ENCODE data around the gene CLNK. TPM values are rescaled to one million over a fixed set of nuclear protein-coding genes. Genes with fewer than 3 reads are reported as not detected.

CLNK gene
- total RNA-seq, 1 donor from 2014 or later, result not detected

- Mint-ChIP-seq H3K27me3 (ENCODE audit: unreplicated experiment) (no peaks in the 10 kb centered on the region), H3K4me1 (ENCODE audit: unreplicated experiment) (no peaks in the 10 kb centered on the region), H3K27ac (ENCODE audit: unreplicated experiment) (no peak overlapping the region), H3K36me3 (ENCODE audit: low read depth, unreplicated experiment) (no peaks in the 10 kb centered on the region), H3K4me3 (ENCODE audit: unreplicated experiment) (no peak overlapping the region), H3K9me3 (ENCODE audit: unreplicated experiment) (no peaks in the 10 kb centered on the region)
- TF ChIP-seq, protein P1, sequence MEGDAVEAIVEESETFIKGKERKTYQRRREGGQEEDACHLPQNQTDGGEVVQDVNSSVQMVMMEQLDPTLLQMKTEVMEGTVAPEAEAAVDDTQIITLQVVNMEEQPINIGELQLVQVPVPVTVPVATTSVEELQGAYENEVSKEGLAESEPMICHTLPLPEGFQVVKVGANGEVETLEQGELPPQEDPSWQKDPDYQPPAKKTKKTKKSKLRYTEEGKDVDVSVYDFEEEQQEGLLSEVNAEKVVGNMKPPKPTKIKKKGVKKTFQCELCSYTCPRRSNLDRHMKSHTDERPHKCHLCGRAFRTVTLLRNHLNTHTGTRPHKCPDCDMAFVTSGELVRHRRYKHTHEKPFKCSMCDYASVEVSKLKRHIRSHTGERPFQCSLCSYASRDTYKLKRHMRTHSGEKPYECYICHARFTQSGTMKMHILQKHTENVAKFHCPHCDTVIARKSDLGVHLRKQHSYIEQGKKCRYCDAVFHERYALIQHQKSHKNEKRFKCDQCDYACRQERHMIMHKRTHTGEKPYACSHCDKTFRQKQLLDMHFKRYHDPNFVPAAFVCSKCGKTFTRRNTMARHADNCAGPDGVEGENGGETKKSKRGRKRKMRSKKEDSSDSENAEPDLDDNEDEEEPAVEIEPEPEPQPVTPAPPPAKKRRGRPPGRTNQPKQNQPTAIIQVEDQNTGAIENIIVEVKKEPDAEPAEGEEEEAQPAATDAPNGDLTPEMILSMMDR (IDR thresholded peaks at IDR 0.05; ENCODE audit: unreplicated experiment), result no peak
- DNase-seq (ENCODE audit: low spot score), result no peak
These were observed 16.8 kb downstream of the CLNK start for GRCh38 chr4:10667701-10668326.

DNA sequence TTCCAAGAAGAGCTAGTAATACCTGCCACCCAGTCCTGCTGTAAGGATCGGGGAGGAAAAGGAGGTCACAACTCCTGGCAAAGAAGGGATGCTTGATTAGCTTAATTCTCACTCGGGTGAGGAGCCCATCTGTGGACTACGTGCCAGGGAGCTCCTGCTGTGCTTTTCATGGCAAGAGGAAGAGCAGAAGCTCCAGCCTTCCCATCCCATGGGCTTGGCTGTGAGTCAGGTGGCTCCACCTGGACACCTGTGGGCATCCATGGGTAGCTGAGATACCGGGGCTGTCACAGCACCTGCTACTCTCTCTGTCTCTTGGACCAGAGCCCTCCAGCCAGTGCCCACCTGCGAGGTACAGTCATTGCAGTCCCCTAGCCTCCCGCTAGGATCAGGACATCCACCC is 18.0 kb downstream of the CLNK start:
- H3K27ac Mint-ChIP-seq (ENCODE audit: unreplicated experiment), result no peak overlapping the region
- no peaks in the 10 kb centered on the region for H3K36me3 Mint-ChIP-seq (ENCODE audit: low read depth, unreplicated experiment)
- no peaks in the 10 kb centered on the region for H3K4me1 Mint-ChIP-seq (ENCODE audit: unreplicated experiment)
- no peaks in the 10 kb centered on the region for H3K27me3 Mint-ChIP-seq (ENCODE audit: unreplicated experiment)
- TF ChIP-seq, protein P1 (IDR thresholded peaks at IDR 0.05; ENCODE audit: unreplicated experiment), result no peak
- DNase-seq (ENCODE audit: low spot score), result no peak
- H3K9me3 Mint-ChIP-seq (ENCODE audit: unreplicated experiment), result no peaks in the 10 kb centered on the region
- H3K4me3 Mint-ChIP-seq (ENCODE audit: unreplicated experiment), result no peak overlapping the region

DNA sequence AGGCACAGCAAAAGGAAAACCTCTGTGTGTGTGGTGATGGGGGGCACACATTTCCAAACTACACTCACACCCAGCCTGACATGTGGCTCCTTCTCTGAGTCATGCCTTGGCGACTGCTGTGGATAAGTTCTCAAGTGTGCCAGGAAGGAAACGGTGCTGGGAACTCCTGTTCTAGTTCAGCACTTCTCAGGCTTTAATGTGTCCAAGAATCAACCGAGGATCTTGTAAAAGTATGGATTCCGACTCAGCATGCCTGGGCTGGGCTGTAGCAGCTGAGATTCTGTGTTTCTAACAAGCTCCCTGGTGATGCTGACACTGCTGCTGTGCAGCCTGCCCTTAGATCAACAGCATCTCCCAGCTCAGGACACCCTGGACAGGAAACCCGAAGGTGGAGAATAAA is 20.2 kb downstream of the CLNK start:
- no peak overlapping the region for H3K4me3 Mint-ChIP-seq (ENCODE audit: unreplicated experiment)
- TF ChIP-seq, protein P1 (IDR thresholded peaks at IDR 0.05; ENCODE audit: unreplicated experiment), result no peak
- no peaks in the 10 kb centered on the region for H3K27me3 Mint-ChIP-seq (ENCODE audit: unreplicated experiment)
- no peaks in the 10 kb centered on the region for H3K9me3 Mint-ChIP-seq (ENCODE audit: unreplicated experiment)
- no peaks in the 10 kb centered on the region for H3K4me1 Mint-ChIP-seq (ENCODE audit: unreplicated experiment)
- H3K27ac Mint-ChIP-seq (ENCODE audit: unreplicated experiment), result no peak overlapping the region
- H3K36me3 Mint-ChIP-seq (ENCODE audit: low read depth, unreplicated experiment), result no peaks in the 10 kb centered on the region
- no peak for DNase-seq (ENCODE audit: low spot score)

DNA sequence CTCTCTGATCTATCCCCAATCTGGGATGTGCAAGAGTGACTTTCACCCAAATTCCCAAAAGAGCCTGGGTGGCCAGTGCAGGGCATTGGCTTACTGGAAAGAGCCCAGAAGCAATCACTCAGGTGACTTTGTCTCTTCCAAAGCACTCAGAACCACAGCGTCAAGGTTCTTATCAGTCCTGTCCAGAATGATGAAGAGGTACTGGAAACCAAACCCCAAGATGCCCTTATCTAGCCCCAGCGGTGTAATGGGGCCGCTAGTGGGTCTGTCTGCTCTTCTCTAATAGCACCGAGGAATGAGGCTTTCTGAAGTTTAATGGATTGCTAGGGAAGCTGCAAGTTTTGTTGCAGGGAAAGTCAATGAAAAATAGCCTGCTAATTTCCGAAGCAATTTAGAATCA is 21.6 kb downstream of the CLNK start:
- DNase-seq (ENCODE audit: low spot score), result no peak
- Mint-ChIP-seq H3K4me1 (ENCODE audit: unreplicated experiment) (no peaks in the 10 kb centered on the region), H3K4me3 (ENCODE audit: unreplicated experiment) (no peak overlapping the region), H3K27me3 (ENCODE audit: unreplicated experiment) (no peaks in the 10 kb centered on the region), H3K9me3 (ENCODE audit: unreplicated experiment) (no peaks in the 10 kb centered on the region), H3K36me3 (ENCODE audit: low read depth, unreplicated experiment) (no peaks in the 10 kb centered on the region), H3K27ac (ENCODE audit: unreplicated experiment) (no peak overlapping the region)
- TF ChIP-seq, protein P1 (IDR thresholded peaks at IDR 0.05; ENCODE audit: unreplicated experiment), result no peak

DNA sequence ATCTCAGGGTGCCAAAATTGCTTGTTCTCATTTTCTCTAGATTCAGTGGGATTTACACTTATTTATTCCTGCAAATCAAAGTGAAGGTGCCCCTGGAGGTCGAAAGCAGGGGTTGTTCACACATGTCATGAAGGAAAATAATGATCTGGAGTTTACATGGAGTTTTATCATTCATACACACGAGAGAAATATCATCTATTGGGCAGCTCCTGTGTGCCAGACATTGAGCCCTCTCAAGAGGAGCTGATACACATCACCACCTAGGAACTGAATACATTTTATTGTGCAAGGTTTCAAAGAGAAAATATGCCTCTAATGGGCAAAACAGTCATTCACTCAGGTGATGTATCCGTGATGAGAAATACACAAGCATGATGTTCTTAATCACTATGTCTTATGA is 23.5 kb downstream of the CLNK start:
- Mint-ChIP-seq H3K36me3 (ENCODE audit: low read depth, unreplicated experiment) (no peaks in the 10 kb centered on the region), H3K9me3 (ENCODE audit: unreplicated experiment) (no peaks in the 10 kb centered on the region), H3K27me3 (ENCODE audit: unreplicated experiment) (no peaks in the 10 kb centered on the region), H3K4me3 (ENCODE audit: unreplicated experiment) (no peak overlapping the region), H3K27ac (ENCODE audit: unreplicated experiment) (no peak overlapping the region), H3K4me1 (ENCODE audit: unreplicated experiment) (no peaks in the 10 kb centered on the region)
- DNase-seq (ENCODE audit: low spot score), result no peak
- TF ChIP-seq, protein P1 (IDR thresholded peaks at IDR 0.05; ENCODE audit: unreplicated experiment), result no peak
